GM12872 (cell line): ENCODE results near the gene TRIL.

Source experiments
- CTCF ChIP-seq: IDR thresholded peaks from 3 replicates; pipeline ENCODE4 v1.5.1; 2011; ENCODE audit warnings: low read depth, mild to moderate bottlenecking, low read length, moderate library complexity; ENCODE audit not compliant: insufficient read depth

TRIL gene

DNA sequence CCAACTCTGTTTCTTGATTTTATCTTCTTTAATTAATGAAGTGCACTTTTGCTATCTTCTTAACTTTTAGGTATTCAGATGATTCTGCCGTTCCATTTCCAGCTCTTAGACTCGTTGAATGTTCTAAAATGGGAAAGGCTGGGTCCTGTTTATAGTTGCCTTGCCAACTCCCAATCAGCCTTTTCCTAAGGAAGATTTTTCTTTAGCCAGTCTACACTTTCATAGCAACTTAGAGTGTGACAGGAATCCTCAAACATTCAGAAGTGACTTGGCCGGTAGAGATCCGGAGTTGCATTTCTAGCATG, 23.0 kb upstream of the TRIL start:
- TF ChIP-seq CTCF: no peak

- no peak for TF ChIP-seq CTCF
These were observed 22.5 kb upstream of the TRIL start for GRCh38 chr7:28980451-28981160.

DNA sequence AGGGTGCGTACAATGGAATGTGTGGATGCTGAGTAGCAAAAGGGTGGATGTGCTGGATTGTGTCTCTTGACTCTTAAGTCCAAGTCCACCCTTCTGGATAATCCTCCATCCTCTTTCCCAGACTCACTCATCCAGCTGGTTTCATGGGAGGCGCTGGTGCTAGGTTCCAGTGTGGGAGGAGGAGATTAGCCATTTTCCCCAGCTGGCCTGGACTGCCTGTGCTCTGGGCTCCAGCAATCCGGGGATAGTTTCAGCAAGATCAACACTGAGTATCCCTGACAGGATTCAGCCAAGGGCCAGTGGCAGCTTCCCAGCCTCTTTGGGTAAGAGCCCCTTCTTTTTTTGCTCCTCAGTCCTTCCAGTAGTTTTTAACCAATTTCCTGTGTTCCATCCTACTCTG, 21.6 kb upstream of the TRIL start:
- no peak for TF ChIP-seq CTCF

DNA sequence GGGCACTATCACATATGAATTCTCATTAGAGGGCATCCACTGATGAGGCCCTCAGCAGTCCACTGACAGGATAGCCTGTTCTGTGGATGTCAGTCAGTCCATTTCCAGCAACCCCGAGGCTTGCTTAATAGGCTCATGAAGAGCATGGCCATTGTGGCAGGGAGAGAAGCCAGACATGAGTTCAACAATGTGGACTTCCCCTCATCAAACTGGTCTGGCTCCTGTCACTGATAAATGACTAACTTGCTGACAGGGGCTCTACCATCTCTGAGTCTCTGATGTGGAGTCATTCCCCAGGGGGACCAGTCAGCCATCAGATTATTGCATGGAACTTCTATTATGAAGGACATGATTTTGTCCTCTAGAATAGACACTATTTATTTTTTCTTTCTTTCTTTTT, 19.8 kb upstream of the TRIL start:
- no peak for TF ChIP-seq CTCF

DNA sequence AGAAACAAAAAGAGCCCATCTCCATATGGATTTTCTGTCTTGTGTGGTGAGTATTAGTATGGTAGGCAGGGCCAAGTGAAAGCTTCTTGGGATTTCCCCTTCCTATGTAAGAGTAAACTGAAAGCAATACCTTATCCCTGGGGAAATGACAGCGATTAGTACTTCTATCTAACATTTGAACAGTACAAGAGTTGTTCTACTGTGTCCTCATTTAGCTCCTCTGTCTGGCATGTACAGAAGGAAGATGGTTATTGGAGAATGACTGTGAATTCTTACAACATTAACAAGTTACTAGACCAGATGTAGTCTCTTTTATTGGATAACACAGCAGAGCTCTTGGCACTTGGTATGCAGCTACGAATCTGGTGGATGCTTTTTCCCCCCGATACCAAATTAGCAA, 17.9 kb upstream of the TRIL start:
- TF ChIP-seq CTCF: no peak

DNA sequence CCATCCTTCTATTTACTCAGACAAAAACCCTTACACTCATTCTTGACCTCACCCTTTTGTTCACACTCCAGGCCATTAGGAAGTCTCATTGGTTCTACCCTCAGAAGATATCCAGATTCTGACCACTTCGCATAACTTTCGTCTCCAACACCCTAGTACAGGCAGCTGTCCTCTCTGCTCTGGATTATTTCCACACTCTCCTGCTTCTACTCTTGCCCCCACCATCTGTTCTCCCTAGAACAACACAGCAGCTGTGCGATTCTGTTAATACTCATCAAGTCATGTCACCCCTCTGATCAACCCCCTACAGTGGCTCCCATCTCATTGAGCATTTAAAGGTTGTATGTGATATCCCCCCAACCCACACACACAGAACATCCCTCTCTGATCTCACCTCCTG, 15.5 kb upstream of the TRIL start:
- no peak for TF ChIP-seq CTCF

- no peak for TF ChIP-seq CTCF
These were observed 5.9 kb upstream of the TRIL start for GRCh38 chr7:28964056-28964455.
